Lower leg skin (tissue), 3 donors: Measurements from ENCODE around the gene CNNM4.

Source experiments
- CTCF ChIP-seq, 3 donors: fragments of 450-650 bp; IDR thresholded peaks; one replicate each; pipeline ENCODE4 v1.5.1; 2016; ENCODE audit warnings: antibody characterized with exemption in 3 of 3, mild to moderate bottlenecking in 3 of 3, moderate library complexity in 2 of 3
- POLR2A ChIP-seq, 2 donors: fragments of 450-650 bp; IDR thresholded peaks; one replicate each; pipeline ENCODE4 v1.6.1; 2016 to 2017; ENCODE audit warnings: antibody characterized with exemption in 2 of 2, mild to moderate bottlenecking in 1 of 2, moderate library complexity in 1 of 2

GRCh38 chr2:96734880-96735583 is 25.7 kb upstream of the CNNM4 start:
- no peak for TF ChIP-seq CTCF (IDR thresholded peaks at IDR 0.05)
- TF ChIP-seq POLR2A (IDR thresholded peaks at IDR 0.05): no peak
